ENCODE measurements around the gene ECI1. TPM values are rescaled to one million over a fixed set of nuclear protein-coding genes. Genes with fewer than 3 reads are reported as not detected.

ECI1 gene
- total RNA-seq, 4 donors from 2014 or later: 32.4 to 96.5 (median 49.8) TPM

- TF ChIP-seq CTCF (IDR thresholded peaks at IDR 0.05; ENCODE audit: low read depth): no peak
These were observed 14.9 kb downstream of the ECI1 start, which contains the start of gene DNASE1L2 for GRCh38 chr16:2236337-2237101. Gene DNASE1L2, plus strand, starts transcription at chr16:2236444. Its CDS starts 373 bp downstream, at chr16:2236817.

- TF ChIP-seq CTCF (IDR thresholded peaks at IDR 0.05; ENCODE audit: low read depth): no peak
These were observed 15.6 kb downstream of the ECI1 start for GRCh38 chr16:2235695-2236336.

- TF ChIP-seq CTCF (IDR thresholded peaks at IDR 0.05; ENCODE audit: low read depth): no peak
These were observed 16.1 kb downstream of the ECI1 start for GRCh38 chr16:2235234-2235651.

GRCh38 chr16:2234813-2235170, 16.6 kb downstream of the ECI1 start:
- no peak for TF ChIP-seq CTCF (IDR thresholded peaks at IDR 0.05; ENCODE audit: low read depth)

- no peak for TF ChIP-seq CTCF (IDR thresholded peaks at IDR 0.05; ENCODE audit: low read depth)
These were observed 17.2 kb downstream of the ECI1 start for GRCh38 chr16:2233872-2234812.

- TF ChIP-seq CTCF (IDR thresholded peaks at IDR 0.05; ENCODE audit: low read depth): no peak
These were observed 18.2 kb downstream of the ECI1 start for GRCh38 chr16:2233046-2233775.

Data from subcutaneous adipose tissue (tissue), 4 donors.